Measurements from ENCODE around the gene EFL1.
"Not testable (repeated sequence)": the region's sequence is repeated elsewhere in the genome, so short reads cannot be mapped to it uniquely, and the experiment has no call there.

DNA sequence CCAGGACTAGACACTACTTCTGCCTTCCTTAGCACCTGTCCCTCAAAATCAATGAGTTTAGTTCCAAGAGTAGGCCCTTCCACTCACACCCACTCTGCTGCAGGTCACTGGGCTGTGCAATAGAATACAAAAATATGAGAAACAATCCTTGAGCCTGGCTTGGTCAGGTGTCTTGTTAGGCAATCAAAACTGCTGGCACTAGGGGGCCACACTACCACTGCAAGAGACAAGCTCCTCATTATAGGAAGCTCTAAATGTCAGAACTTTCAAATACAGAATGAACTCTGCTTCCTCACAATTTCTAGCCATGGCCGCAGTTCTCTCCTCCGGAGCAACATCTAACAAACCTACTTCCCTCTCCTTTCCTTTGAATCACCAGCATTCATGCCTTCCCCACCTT is 41.0 kb downstream of the EFL1 start:
- TF ChIP-seq, protein P1, sequence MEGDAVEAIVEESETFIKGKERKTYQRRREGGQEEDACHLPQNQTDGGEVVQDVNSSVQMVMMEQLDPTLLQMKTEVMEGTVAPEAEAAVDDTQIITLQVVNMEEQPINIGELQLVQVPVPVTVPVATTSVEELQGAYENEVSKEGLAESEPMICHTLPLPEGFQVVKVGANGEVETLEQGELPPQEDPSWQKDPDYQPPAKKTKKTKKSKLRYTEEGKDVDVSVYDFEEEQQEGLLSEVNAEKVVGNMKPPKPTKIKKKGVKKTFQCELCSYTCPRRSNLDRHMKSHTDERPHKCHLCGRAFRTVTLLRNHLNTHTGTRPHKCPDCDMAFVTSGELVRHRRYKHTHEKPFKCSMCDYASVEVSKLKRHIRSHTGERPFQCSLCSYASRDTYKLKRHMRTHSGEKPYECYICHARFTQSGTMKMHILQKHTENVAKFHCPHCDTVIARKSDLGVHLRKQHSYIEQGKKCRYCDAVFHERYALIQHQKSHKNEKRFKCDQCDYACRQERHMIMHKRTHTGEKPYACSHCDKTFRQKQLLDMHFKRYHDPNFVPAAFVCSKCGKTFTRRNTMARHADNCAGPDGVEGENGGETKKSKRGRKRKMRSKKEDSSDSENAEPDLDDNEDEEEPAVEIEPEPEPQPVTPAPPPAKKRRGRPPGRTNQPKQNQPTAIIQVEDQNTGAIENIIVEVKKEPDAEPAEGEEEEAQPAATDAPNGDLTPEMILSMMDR (conservative IDR thresholded peaks at IDR 0.05 in 1 of 2, IDR thresholded peaks at IDR 0.05 in 1 of 2; ENCODE audit: low read depth in 1 of 2, low read length in 2 of 2): peak in 1 of 2 donors; percentile 30
- not testable (repeated sequence) for TF ChIP-seq EZH2 (IDR thresholded peaks at IDR 0.05; ENCODE audit: low read length, missing control alignments)

All from fibroblast of lung (primary cell).